GM21529 (cell line): ENCODE results near the gene TRABD2B.

Source experiments
- ATAC-seq: cut with Tn5 transposase; IDR thresholded peaks from one replicate; pipeline ENCODE4 v1.9.1; 2021; ENCODE audit not compliant: unreplicated experiment

Gene TRABD2B

DNA sequence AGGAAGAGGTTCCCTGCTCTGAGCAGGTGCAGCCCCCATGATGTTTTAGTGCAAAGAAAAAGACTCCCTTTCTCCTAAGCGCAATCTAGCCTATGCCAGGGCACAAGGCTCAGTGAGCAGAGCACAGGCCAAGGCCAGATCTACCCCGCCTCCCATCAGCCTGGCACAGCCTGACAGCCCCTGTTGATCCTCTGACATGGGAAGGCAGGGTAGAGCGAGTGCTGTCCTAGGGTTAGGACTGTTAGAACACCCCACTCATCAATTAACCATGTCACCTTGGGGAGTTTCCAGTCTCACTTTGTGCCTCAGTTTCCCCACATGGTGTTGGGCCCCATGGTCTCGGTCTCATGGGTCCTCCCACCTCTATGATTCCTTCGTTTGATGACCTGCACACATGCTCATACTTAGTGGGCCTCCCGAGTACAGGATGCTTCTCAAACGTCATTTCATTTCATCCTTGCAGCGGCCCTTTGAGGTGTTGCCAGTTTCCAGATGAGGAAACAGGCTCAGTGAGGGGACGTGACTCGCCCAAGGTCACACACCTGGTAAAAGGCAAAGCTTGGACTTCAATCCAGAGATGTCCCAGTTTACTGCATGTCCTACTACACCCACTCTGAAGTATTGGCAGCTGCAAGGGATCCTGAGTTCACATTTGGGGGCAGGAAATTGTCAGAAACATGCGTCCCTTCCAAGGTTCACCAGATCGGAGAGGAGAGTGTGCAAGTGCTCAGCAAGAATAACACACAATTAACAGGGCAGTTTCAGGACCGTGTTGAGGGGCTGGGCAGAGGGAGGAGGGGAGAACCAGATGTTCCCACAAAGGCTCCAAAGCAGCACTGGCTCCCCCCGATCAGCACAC lies 213.3 kb downstream of the TRABD2B start:
- no peak for ATAC-seq

DNA sequence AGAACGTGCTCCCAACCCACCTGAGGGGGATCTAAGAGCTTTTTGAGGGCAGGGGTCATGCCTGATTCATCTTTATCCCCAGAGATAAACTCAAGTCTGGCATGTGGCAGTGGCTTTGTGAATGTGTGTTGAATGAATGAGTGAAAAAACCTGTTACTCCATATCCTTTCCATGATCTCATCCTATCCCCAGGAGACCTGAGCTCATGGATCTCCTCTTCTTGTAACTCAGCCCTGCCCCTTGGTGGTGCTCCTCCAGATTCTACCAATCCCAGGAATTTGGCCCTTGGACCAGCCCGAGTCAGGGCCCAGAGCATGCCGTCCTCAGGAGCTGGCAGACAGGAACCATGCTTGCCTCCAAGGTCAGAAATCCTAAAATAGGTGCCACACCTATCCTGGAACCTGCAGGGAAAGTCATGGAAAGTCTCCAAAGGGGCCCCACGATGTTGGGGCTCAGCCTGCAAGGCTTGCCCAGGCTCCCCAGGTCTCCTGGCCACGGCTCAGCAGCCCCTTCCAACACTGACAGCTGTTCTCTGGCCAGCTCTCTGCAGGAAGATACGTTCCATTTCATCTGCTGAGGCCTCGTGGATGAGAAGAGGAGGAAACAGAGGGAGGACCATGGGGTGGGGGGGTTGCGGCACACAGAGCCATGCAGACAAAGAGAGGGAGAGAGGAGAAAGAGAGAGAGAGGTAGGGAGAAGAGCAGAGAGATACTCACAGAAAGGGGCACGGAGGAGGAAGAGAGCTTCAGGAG lies 214.6 kb downstream of the TRABD2B start:
- ATAC-seq = no peak

DNA sequence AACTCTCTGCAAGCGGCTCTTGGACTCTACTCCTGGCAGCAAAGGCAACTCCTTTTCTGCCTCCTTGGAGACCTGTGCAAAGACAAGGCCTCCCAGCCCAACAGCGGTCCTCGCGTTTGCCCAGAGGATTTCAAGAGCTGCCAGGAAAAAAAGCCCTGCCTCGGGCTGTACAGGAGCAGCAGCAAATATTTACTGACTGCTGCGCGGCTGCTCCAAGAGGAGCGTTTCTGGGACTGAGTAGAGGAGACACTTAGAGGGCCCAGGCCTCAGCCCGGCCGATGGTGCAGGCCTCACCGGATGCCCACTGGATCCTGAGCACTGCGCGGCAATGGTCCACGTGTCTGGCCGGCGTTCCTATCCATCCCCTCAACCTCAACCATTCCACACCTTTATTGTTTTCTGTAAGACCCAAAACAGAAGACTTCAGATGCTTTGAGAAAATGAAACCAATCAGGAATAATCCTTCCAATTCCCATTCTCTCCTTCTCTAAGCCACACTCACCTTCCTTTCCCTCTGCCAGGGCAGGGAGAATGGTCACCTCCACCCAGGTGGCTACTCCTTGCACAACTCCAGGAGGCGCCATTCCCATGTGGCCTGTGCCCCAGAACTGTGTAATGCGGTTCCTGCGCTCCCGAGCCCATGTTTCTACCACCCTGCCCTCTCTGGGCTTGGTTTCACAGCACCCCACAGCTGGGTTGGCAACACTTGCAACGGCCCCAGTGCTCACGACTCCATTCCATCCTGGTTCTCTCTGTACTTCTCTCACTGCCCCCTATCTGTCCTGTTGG lies 215.8 kb downstream of the TRABD2B start:
- no peak for ATAC-seq

DNA sequence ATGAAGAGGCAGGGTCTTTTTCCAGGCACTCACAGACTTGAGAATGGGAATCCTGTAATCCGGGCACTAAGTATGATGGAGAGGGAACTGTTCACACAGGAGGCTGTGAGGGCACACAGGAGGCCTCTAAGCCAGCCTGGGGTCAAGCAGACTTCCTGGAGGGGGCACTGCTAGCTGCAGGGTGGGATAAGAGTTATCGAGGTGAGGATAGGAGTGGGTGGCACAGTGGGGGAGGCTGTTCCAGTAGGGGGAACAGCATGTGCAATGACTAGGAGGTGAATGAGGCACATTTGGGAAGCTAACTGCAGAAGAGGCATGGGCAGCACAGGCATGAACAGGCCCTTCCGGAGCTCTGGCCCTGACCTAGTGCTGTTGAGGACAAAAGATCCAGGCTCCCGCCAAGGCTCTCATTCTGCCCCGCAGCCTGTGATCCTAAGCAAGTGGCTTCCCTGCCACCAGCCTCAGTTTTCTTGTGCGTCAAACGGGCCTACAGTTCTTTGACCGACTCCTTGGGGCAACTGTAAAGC lies 216.7 kb downstream of the TRABD2B start:
- no peak for ATAC-seq

DNA sequence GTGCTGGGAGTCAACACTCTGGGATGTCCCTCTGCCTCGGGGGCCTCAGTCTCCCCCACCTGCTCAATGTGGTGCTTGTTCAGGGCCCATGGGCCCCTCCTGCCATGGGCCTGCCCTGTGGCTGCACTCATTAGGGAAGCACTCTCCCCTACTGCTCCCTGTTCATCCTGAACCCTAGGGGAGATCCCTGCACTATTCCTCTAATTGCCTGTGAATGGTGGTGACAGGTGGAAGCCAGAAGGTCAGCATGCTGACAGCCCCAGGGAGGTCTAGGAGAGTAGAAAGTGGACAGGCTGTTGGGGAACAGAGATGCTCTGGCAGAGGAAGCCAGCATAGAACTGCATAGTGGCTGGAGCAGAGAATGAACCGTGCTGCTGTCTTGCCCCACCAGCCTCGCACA lies 217.6 kb downstream of the TRABD2B start:
- no peak for ATAC-seq

DNA sequence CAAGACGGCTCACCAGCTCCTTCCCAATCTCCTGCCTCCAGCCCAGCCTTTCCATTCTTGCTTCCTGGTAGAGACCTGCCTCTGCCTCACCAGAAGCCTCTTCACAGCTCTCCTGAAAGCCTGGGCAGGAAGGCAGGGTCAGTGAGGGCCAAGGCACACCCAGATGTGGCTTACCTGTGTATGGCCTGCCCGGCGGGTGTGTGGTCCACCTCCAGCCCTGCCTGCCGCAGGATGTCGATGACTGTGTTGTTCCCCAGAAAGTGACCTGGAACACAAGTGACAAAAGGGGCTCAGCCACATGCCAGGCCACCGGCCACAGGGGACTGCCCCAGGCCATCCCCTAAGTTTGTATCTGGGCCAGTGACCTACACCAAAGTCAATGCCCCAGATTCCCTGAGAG lies 218.9 kb downstream of the TRABD2B start:
- ATAC-seq = no peak

DNA sequence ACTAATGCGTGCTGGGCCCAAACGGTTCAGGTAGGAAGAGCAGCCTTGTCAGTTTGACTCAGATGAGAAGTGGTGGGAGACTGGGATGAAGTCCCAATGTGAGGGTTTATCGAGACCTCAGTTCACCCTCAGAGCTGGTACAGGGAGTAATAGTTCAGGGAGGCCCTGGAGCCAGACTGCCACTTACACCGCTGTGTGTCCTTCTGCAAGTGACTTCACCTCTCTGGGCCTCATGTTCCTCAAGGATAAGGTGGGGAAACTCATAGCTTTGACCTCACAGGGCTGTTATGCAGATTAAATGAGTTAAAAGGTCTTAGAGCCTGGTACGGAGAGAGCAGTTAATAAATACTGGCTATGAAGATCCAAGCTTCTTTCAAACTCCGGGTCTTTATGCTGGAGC lies 219.9 kb downstream of the TRABD2B start:
- ATAC-seq = no peak

DNA sequence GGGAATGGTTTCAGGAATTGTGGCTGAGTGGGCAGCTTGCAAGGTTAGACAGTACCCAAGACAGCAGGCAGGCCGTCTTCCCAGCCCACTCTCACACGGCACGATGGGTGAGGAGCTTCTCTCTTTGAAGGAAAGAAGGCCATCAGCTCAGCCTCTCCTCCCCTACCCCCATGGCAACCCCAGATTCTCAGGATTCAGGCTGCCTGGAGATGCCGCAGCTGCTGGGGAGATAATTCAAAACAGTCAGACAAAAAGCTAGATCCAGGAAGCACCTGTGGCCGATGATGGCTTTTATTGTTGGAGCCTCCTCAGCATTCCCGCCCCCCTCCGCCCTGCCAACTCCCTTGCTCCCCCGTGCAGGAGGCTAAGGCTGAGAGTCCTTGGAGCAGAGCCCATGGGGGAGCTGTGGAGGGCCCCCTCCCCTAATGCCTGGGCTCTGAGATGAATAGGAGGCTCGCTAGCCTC lies 220.5 kb downstream of the TRABD2B start:
- ATAC-seq = no peak

DNA sequence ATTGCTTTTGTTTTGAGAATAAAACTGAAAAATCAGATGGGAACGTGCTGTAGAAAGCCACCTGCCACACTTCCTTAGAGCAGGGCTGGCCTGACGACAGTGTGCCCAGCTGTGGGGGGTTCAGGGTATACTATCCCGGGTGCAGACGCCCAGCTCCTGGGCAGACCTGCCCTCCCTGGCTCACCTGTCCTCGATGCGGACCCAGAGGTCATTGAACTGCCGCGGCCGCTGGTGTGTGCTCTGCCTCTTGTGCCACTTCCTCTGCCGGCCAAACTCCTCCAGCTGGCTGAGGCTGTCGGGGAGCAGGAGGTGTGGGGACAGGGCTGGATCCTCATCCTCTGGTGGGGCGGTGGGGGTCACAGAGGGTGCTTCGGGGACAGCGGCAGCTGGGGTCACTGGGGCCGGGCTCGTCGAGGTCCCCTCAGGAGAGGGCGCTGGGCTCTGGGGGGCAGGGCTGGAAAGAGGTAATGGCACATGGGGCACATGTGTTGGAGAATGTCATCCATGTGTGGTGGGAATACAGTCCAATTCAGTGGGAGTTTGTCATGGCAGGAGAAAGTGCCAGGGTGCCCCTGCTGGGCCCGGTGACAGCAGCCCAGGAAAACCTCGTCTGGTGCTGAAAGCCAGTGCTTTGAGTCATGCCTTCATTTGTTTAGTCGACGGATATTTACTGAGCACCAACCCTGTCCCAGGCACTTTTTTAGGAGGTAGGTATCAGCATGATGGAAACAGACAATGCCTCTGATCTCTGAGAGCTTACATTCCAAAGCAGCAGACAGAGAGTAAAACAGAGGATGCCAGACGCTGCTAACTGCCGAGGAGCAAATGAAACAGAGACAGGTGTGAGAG lies 222.0 kb downstream of the TRABD2B start:
- no peak for ATAC-seq

DNA sequence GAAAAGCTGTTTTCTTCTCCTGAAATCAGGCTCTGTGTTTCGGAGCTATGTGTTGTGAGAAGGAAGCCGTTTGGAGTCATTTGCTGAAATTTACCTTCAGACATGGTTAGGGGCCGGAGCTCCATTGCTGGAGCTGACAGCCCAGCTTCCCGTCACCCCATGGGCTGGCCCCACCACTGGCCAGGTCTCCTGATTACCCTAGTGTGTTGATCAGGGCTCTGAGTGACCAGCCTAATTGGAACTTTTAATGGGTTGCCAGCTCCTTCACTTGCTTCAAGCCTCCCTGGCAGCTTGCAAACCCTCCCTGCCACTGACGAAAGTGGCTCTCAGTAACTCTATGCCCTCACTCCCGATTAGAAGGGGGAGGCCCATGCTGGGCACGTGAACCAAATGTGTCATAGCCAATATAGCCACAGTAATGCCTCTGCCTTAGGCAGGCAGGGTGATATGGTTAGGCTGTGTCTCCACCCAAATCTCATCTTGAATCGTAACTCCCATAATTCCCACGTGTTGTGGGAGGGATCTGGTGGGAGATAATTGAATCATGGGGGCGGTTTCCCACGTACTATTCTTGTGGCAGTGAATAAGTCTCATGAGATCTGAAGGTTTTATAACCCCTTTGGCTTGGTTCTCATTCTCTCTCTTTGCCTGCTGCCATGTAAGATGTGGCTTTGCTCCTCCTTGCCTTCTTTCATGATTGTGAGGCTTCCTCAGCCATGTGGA lies 224.1 kb downstream of the TRABD2B start:
- ATAC-seq = no peak

DNA sequence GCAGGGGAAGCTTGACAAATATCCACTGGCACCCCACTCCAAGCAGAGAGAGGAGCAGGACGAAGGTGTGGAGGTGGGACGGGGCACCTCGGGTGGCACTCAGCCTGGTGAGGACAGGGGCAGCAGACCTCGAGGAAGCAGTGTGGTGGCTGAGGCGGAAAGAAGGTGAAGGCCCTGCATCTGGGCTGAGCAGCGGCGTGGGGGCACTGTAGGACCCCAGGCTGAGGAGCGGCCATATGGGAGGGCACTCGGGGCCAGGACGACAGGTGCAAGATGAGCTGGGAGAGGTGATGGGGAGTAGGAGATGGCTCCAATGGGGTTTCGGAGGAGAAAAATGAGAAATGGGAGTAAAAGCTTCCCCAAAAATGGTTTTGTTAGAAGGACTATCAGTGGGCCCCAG lies 224.9 kb downstream of the TRABD2B start:
- no peak for ATAC-seq

DNA sequence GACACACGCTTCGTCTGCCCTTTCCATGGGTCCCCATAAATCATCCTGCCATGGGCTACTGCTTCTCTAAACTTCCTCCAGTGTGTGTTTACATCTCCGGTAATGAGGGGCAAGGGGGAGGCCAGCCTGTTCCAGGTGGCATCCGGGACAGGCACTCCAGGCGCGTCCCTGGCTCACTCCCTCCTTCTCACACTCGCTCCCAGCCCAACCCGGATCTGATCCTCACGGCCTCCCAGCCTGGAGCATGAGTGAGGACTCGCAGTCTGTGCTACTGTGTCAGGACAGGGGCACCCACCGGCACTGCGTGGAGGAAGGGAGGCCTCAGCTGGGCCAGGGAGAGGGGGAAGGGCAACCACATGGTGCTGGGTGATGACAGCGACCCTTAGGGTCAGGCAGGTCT lies 225.4 kb downstream of the TRABD2B start:
- ATAC-seq = no peak

DNA sequence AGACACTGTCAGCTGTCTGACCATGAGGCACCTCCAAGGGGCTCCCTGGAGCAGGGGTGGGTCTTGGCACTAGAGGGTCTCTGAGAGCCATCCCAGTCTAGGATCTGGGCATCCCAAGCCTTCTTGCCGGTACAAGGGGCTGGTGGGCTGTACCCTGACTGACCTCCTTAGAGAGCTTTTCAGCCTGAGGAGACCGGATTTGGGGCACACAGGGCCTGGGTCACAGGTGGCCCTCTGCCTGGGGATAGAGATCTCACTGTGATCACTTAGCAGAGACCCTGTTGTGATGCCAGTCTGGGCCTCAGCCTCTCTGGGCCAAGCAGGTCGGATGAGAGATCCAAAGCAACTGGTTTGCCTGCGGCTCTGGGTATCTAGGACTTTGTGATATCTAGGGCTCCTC lies 227.2 kb downstream of the TRABD2B start:
- no peak for ATAC-seq

DNA sequence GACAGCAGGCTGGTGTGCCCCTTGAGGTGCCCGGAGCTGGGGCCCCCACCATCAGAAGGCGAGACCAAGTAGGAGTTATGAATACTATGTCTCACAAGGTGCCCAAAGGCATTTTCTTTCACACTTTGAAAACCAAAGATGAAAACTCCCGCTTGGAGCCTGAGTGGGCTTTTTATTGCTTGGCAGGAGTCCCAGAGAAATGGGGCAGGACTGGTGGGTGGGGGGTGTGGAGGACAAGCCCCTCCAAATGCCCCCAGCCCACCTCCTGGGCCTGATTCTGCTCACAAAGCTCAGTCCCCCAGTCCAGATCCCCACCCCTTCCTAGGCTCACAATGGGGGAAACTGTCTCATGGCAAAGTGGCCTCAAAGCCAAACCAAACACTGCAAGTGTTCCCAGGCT lies 227.9 kb downstream of the TRABD2B start:
- no peak for ATAC-seq

DNA sequence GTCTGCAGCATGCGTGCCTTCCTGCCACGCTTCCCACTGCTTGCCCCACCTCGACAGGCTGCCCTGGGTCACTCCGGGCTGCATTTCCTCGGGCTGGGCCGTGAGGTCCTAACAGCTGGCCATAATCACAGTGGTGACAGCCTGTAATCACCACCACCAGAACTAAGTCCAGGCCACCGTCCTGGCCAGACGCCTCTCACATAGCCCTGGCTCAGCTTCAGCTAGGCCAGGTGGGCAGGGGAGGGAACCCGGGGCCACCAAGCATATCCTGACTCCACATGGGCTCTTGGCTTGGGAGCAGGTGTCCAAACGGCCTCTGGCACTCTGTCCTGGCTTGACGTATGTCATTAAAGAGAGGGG lies 229.5 kb downstream of the TRABD2B start:
- no peak for ATAC-seq

DNA sequence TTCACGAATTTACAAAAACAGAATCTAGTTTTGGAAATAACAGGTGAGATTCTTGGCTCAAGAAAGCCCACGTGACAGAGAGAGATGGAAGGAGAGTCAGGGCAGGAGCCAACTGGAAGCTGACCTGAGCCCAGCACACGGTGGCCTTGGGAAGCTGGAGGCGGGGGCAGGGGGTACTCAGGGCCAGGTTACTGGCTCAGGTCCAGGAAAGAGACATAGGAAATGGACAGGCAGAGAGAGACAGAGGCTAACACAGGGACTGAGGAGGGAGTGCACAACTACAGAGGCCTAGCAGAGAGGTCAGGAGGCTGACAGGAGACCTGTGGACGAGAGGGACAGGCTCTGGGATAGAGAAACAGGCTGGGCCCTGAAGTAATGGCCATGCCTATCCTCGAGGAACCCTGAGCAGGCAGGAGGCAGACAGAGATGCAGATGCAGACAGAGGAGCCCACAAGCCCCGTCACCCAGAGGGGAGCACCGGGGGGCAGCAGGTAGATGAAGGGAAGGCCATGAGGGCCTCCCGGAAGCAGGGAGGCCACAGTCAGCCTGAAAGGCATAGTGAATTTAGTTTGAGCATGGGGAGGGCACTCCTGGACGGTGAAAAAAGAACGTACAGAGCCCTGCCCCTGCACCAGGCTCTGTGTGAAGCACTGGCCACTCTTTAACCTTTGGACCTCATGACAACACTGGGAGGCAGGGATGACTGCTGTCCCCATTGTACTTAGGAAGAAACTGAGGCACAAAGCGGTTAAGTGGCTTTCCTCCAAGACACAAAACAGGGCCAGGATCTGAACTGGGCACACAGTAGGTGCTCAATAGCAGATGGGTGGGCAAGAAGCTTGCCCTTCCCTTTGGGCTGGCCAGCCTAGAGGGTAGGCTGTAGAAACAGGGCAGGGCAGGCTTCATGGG lies 230.1 kb downstream of the TRABD2B start:
- ATAC-seq = no peak

DNA sequence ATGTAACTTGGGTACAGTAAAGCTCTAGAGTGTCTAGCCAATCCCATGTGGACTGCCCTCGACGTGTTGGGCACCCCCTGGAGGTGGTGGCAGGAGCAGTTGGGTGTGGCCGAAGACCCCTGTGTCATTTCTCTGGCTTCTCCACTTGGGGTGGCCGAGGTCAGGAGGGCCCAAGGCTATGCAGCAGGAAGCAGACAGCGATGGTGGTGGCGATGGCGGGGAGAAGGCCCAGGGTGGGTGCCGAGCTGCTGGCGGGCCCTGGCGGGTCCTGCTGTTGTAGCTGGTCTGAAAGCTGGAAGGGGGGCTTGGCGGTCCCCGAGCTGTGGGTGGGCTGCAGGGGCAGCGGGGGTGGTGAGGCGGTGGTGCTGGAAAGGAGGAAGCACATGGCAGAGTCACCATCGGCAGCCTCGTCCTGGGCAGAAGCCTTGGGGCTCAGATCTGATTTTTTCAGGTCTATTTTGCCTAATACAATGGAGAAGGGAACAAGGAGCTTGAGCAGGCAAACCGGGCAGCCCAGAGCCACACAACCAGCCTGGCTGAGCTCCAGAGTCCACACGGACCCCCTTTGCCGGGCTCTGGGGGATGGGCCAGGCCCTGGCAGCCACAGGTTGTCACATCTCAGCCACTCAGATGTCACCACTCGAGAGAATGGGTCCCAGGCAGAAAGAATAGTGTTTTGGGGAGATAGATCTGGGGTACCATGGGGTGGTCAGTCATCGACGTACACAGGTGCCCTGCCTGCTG lies 231.3 kb downstream of the TRABD2B start:
- ATAC-seq = no peak

DNA sequence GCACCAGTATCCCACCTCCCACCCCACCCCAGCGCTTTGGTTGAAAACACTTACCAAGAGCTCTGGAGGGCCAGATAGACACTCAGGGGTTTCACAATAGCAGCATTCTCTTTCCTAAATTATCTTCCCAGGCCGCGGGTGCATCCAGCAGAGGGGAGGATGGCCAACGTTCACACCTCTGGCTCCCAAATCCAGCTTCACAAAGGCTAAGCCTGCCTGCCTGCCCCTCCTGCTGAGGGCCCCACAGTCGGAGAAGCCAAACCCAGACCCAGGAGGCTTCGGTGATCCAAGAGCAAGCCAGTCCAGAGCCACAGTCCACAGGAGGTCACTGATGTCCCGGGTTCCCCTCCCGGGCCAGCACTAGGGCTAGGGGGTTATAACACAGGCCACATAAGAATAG lies 231.9 kb downstream of the TRABD2B start:
- ATAC-seq = no peak
